Neural progenitor cell (in vitro differentiated cells): ENCODE measurements around the gene SPAG16. TPM values are rescaled to one million over a fixed set of nuclear protein-coding genes. Genes with fewer than 3 reads are reported as not detected.

Experiments
- DNase-seq: peaks from one replicate; pipeline ENCODE4 v3.0.0-alpha.2; 2016; ENCODE audit warnings: low spot score
- H2AFZ ChIP-seq: fragments of 200-600 bp; sonication (generic); replicated peaks from 2 replicates; pipeline ENCODE4 v1.6.1; 2016; ENCODE audit warnings: antibody characterized with exemption
- H3F3A ChIP-seq: fragments of 200-600 bp; sonication (generic); 2 replicates; pipeline ENCODE4 v1.6.1; 2016; ENCODE audit warnings: antibody characterized with exemption, low read depth
- H3K27ac ChIP-seq: fragments of 200-600 bp; sonication (generic); 2 replicates; pipeline ENCODE4 v1.5.1; 2016; ENCODE audit warnings: mild to moderate bottlenecking
- H3K27me3 ChIP-seq: fragments of 200-600 bp; sonication (generic); 2 replicates; pipeline ENCODE4 v1.6.1; 2016; ENCODE audit warnings: mild to moderate bottlenecking, moderate library complexity
- H3K36me3 ChIP-seq: fragments of 200-600 bp; sonication (generic); 2 replicates; pipeline ENCODE4 v1.5.1; 2016
- H3K4me1 ChIP-seq: fragments of 200-600 bp; sonication (generic); 2 replicates; pipeline ENCODE4 v1.6.1; 2016; ENCODE audit warnings: mixed run types
- H3K4me2 ChIP-seq: fragments of 200-600 bp; sonication (generic); 2 replicates; pipeline ENCODE4 v1.6.1; 2016
- H3K4me3 ChIP-seq: fragments of 200-600 bp; sonication (generic); 2 replicates; pipeline ENCODE4 v1.5.1; 2016
- H3K79me2 ChIP-seq: fragments of 200-600 bp; sonication (generic); 2 replicates; pipeline ENCODE4 v1.6.1; 2016; ENCODE audit warnings: low read depth
- H3K9ac ChIP-seq: fragments of 200-600 bp; sonication (generic); 2 replicates; pipeline ENCODE4 v1.6.1; 2016
- H3K9me3 ChIP-seq: fragments of 200-600 bp; sonication (generic); 2 replicates; pipeline ENCODE4 v1.5.1; 2016; ENCODE audit warnings: low read depth
- H4K20me1 ChIP-seq: fragments of 200-600 bp; sonication (generic); 2 replicates; pipeline ENCODE4 v1.6.1; 2016; ENCODE audit warnings: low read depth
- H3K27ac Mint-ChIP-seq: 3 replicates; pipeline ENCODE4 v1.8.0; 2021; ENCODE audit warnings: mixed read lengths
- H3K27me3 Mint-ChIP-seq: 2 replicates; pipeline ENCODE4 v1.8.0; 2022; ENCODE audit warnings: low read depth, mild to moderate bottlenecking, inconsistent platforms, moderate library complexity, mixed read lengths; ENCODE audit not compliant: insufficient read depth
- H3K36me3 Mint-ChIP-seq: 3 replicates; pipeline ENCODE4 v1.8.0; 2021; ENCODE audit warnings: mixed read lengths
- H3K4me1 Mint-ChIP-seq: 3 replicates; pipeline ENCODE4 v1.8.0; 2021; ENCODE audit warnings: mixed read lengths
- H3K4me3 Mint-ChIP-seq: 3 replicates; pipeline ENCODE4 v1.8.0; 2021; ENCODE audit warnings: mild to moderate bottlenecking, moderate library complexity, mixed read lengths
- H3K9me3 Mint-ChIP-seq: 3 replicates; pipeline ENCODE4 v1.8.0; 2020; ENCODE audit warnings: mixed read lengths
- CTCF ChIP-seq: fragments of 200-600 bp; sonication (generic); IDR thresholded peaks from 2 replicates; pipeline ENCODE4 v1.5.1; 2017; ENCODE audit warnings: antibody characterized with exemption, mild to moderate bottlenecking
- EZH2 ChIP-seq: fragments of 200-600 bp; sonication (generic); IDR thresholded peaks from 2 replicates; pipeline ENCODE4 v1.6.1; 2017; ENCODE audit warnings: antibody characterized with exemption, mild to moderate bottlenecking, moderate library complexity
- EZH2phosphoT487 ChIP-seq: fragments of 200-600 bp; sonication (generic); IDR thresholded peaks from 2 replicates; pipeline ENCODE4 v1.6.1; 2017; ENCODE audit warnings: antibody characterized with exemption
- total RNA-seq: library from RNA; depleted of rRNA; stranded (reverse); fragments of >200 nt; gene quantifications from 2 replicates; pipeline ENCODE4 v1.2.3, GENCODE V29; 2015; ENCODE audit warnings: low replicate concordance

The SPAG16 gene
- total RNA-seq, 1 donor from 2014 or later = 70.3 TPM

DNA sequence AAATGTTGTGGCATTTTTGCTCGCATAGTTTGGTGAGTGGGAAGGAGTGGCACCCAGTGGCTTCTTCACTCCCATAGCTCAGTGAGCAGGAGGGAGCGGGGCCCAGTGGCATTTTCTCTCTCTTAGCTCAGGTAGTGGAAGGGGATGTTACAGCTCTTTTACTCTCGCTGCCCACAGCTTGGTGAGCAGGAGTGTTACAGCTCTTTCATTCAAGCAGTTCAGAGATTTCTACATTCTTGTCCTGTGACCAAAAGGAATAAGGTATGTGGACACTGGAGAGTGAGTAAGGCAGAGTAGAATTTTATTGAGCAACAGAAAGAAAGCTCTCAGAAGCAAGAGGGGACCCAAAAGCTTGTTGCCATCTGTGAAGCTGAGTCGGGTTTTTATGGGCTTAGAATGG, 192.4 kb downstream of the SPAG16 start:
- H3K9me3 ChIP-seq = peaks cover 5% of the 10 kb centered on the region
- H3K4me1 ChIP-seq = no peaks in the 10 kb centered on the region
- peaks cover 36% of the 10 kb centered on the region for H3K9me3 Mint-ChIP-seq
- H3K27me3 Mint-ChIP-seq = peaks cover 3% of the 10 kb centered on the region
- H2AFZ ChIP-seq = no peak overlapping the region
- H3K27me3 ChIP-seq = no peaks in the 10 kb centered on the region
- H3K4me3 Mint-ChIP-seq = no peak overlapping the region
- no peak overlapping the region for H3K4me2 ChIP-seq
- no peaks in the 10 kb centered on the region for H3K36me3 Mint-ChIP-seq
- no peak overlapping the region for H3K27ac ChIP-seq
- H3K4me1 Mint-ChIP-seq = no peaks in the 10 kb centered on the region
- H3K79me2 ChIP-seq = no peaks in the 10 kb centered on the region
- H3K9ac ChIP-seq = no peak overlapping the region
- no peaks in the 10 kb centered on the region for H4K20me1 ChIP-seq
- TF ChIP-seq CTCF (no peak), EZH2 (no peak), EZH2phosphoT487 (no peak)
- no peaks in the 10 kb centered on the region for H3F3A ChIP-seq
- no peak overlapping the region for H3K27ac Mint-ChIP-seq
- H3K36me3 ChIP-seq = no peaks in the 10 kb centered on the region
- DNase-seq = no peak
- no peak overlapping the region for H3K4me3 ChIP-seq

DNA sequence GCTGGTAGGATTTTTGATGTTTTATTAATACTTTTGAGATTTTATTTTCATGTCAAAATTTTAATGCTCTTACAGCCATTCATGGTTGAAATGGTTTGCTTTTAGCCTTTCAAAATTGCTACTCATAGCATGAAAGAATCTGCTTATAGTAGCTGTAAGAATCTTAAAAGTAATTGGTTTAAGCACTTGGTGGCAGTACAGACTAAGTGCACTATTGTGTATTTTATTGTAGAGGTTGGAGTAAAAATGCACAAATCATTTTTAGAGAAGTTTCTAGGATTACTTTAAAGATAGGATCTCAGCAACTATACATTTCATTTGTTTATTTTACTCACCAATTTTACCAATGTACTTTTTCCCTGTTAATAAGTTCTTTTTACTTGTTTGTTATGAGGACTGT, 205.8 kb downstream of the SPAG16 start:
- Histone ChIP-seq H4K20me1 (no peaks in the 10 kb centered on the region), H3K27me3 (no peaks in the 10 kb centered on the region), H3F3A (no peaks in the 10 kb centered on the region), H3K9ac (no peak overlapping the region), H2AFZ (no peak overlapping the region), H3K4me2 (no peak overlapping the region), H3K79me2 (no peaks in the 10 kb centered on the region), H3K4me3 (no peak overlapping the region), H3K27ac (no peak overlapping the region), H3K4me1 (no peaks in the 10 kb centered on the region), H3K36me3 (no peaks in the 10 kb centered on the region), H3K9me3 (no peaks in the 10 kb centered on the region)
- no peak overlapping the region for H3K27ac Mint-ChIP-seq
- H3K4me3 Mint-ChIP-seq = no peak overlapping the region
- TF ChIP-seq EZH2 (no peak), CTCF (peak; percentile 31)
- no peaks in the 10 kb centered on the region for H3K4me1 Mint-ChIP-seq
- H3K36me3 Mint-ChIP-seq = no peaks in the 10 kb centered on the region
- no peak for DNase-seq
- H3K27me3 Mint-ChIP-seq = no peaks in the 10 kb centered on the region
- no peaks in the 10 kb centered on the region for H3K9me3 Mint-ChIP-seq

GRCh38 chr2:213491376-213491775, 207.1 kb downstream of the SPAG16 start:
- Histone ChIP-seq H3K9me3 (no peaks in the 10 kb centered on the region), H3K27me3 (no peaks in the 10 kb centered on the region), H3F3A (no peaks in the 10 kb centered on the region), H3K9ac (no peak overlapping the region), H3K36me3 (no peaks in the 10 kb centered on the region), H4K20me1 (no peaks in the 10 kb centered on the region), H3K79me2 (no peaks in the 10 kb centered on the region), H3K4me3 (no peak overlapping the region), H3K27ac (no peak overlapping the region), H2AFZ (no peak overlapping the region), H3K4me2 (no peak overlapping the region), H3K4me1 (no peaks in the 10 kb centered on the region)
- Mint-ChIP-seq H3K9me3 (no peaks in the 10 kb centered on the region), H3K36me3 (no peaks in the 10 kb centered on the region), H3K27ac (no peak overlapping the region), H3K4me1 (no peaks in the 10 kb centered on the region), H3K27me3 (no peaks in the 10 kb centered on the region), H3K4me3 (no peak overlapping the region)
- TF ChIP-seq CTCF (no peak), EZH2phosphoT487 (no peak)
- DNase-seq = no peak

GRCh38 chr2:213496226-213496625, 212.0 kb downstream of the SPAG16 start:
- TF ChIP-seq CTCF (no peak), EZH2phosphoT487 (no peak), EZH2 (no peak)
- H3K9me3 Mint-ChIP-seq = no peaks in the 10 kb centered on the region

More at GRCh38 chr2:213496226-213496625, 212.0 kb downstream of the SPAG16 start:
- no peaks in the 10 kb centered on the region for H3K79me2 ChIP-seq
- H3K4me2 ChIP-seq = no peak overlapping the region
- H3K9me3 ChIP-seq = no peaks in the 10 kb centered on the region
- no peaks in the 10 kb centered on the region for H3K27me3 ChIP-seq
- no peak overlapping the region for H3K27ac ChIP-seq
- Mint-ChIP-seq H3K36me3 (no peaks in the 10 kb centered on the region), H3K27me3 (no peaks in the 10 kb centered on the region), H3K4me3 (no peak overlapping the region), H3K4me1 (no peaks in the 10 kb centered on the region), H3K27ac (no peak overlapping the region)
- H3K4me3 ChIP-seq = no peak overlapping the region
- DNase-seq = no peak
- no peaks in the 10 kb centered on the region for H3F3A ChIP-seq
- no peaks in the 10 kb centered on the region for H3K36me3 ChIP-seq
- no peaks in the 10 kb centered on the region for H4K20me1 ChIP-seq
- H3K4me1 ChIP-seq = no peaks in the 10 kb centered on the region
- H3K9ac ChIP-seq = no peak overlapping the region
- no peak overlapping the region for H2AFZ ChIP-seq
